Breast epithelium (tissue), 4 donors: ENCODE data around the gene ZCCHC18. TPM values are rescaled to one million over a fixed set of nuclear protein-coding genes. Genes with fewer than 3 reads are reported as not detected.
"Not testable (repeated sequence)": the region's sequence is repeated elsewhere in the genome, so short reads cannot be mapped to it uniquely, and the experiment has no call there.

Experiments
- DNase-seq, 2 donors: peaks; one replicate each; pipeline ENCODE4 v3.0.0-alpha.2; 2019; ENCODE audit warnings: low spot score in 2 of 2
- H3K27ac ChIP-seq, 2 donors: fragments of 200-600 bp; sonication (generic) in 1 of 2; one replicate each; pipeline ENCODE4 v1.5.1; 2016 to 2019; ENCODE audit warnings: mild to moderate bottlenecking in 1 of 2
- H3K27me3 ChIP-seq, 2 donors: fragments of 200-600 bp; sonication (generic) in 1 of 2; one replicate each; pipeline versions ENCODE4 v1.5.1 to v1.6.0; 2017 to 2019; ENCODE audit warnings: control low read depth in 1 of 2, mild to moderate bottlenecking in 1 of 2
- H3K36me3 ChIP-seq: fragments of 200-600 bp; one replicate; pipeline ENCODE4 v1.5.1; 2019
- H3K4me1 ChIP-seq, 2 donors: fragments of 200-600 bp; sonication (generic); one replicate each; pipeline ENCODE4 v1.5.1; 2016 to 2019; ENCODE audit warnings: control low read depth in 1 of 2
- H3K4me3 ChIP-seq, 3 donors: fragments of 200-600 bp; sonication (generic); 1 replicate in 2 of 3; 2 replicates in 1 of 3; pipeline ENCODE4 v1.5.1; 2016 to 2019; ENCODE audit warnings: mild to moderate bottlenecking in 3 of 3, moderate library complexity in 2 of 3
- H3K9me3 ChIP-seq, 2 donors: fragments of 200-600 bp; sonication (generic) in 1 of 2; one replicate each; pipeline ENCODE4 v1.5.1; 2016 to 2019; ENCODE audit warnings: control low read depth in 1 of 2
- POLR2A ChIP-seq: fragments of 450-650 bp; IDR thresholded peaks from one replicate; pipeline ENCODE4 v1.6.1; 2016; ENCODE audit warnings: antibody characterized with exemption, mild to moderate bottlenecking, moderate library complexity
- POLR2AphosphoS5 ChIP-seq, 3 donors: sonication (generic); formaldehyde crosslinking; IDR thresholded peaks; one replicate each; pipeline ENCODE4 v1.6.1; 2017; ENCODE audit warnings: antibody characterized with exemption in 3 of 3
- intact Hi-C: fragments of 100-400 bp; cut with DNase I; formaldehyde crosslinking; loops from one replicate; pipeline ENCODE4 v1.15.1; 2023; ENCODE audit warnings: low total_unique reads
- total RNA-seq, 3 donors: library from RNA; depleted of rRNA; stranded (reverse); fragments of >200 nt; gene quantifications; one replicate each; pipeline ENCODE4 v1.1.0, GENCODE V29; 2016
- TF ChIP-seq, protein P1 (sequence below), 3 donors: fragments of 450-650 bp; IDR thresholded peaks; one replicate each; pipeline ENCODE4 v1.5.1; 2016 to 2017; ENCODE audit warnings: antibody characterized with exemption in 3 of 3, mild to moderate bottlenecking in 3 of 3, moderate library complexity in 3 of 3

Gene ZCCHC18
- total RNA-seq: 1 to 10 TPM in 2 of 3 donors, under 1 TPM in 1; 0.59 to 5.2 (median 1.1) TPM

- TF ChIP-seq POLR2AphosphoS5 (IDR thresholded peaks at IDR 0.05): no peak
- TF ChIP-seq POLR2A: no peak
- TF ChIP-seq, protein P1, sequence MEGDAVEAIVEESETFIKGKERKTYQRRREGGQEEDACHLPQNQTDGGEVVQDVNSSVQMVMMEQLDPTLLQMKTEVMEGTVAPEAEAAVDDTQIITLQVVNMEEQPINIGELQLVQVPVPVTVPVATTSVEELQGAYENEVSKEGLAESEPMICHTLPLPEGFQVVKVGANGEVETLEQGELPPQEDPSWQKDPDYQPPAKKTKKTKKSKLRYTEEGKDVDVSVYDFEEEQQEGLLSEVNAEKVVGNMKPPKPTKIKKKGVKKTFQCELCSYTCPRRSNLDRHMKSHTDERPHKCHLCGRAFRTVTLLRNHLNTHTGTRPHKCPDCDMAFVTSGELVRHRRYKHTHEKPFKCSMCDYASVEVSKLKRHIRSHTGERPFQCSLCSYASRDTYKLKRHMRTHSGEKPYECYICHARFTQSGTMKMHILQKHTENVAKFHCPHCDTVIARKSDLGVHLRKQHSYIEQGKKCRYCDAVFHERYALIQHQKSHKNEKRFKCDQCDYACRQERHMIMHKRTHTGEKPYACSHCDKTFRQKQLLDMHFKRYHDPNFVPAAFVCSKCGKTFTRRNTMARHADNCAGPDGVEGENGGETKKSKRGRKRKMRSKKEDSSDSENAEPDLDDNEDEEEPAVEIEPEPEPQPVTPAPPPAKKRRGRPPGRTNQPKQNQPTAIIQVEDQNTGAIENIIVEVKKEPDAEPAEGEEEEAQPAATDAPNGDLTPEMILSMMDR (IDR thresholded peaks at IDR 0.05): no peak
- Histone ChIP-seq H3K4me3 (peak within 1 kb of the TSS; percentile 49 to 64 (median 56)), H3K27me3 (peaks cover 0 to 71% of the 10 kb centered on the region in 2 donors), H3K36me3 (no peaks in the 10 kb centered on the region), H3K4me1 (no peaks in the 10 kb centered on the region), H3K9me3 (no peaks in the 10 kb centered on the region), H3K27ac (peak within 1 kb of the TSS; percentile 36 to 42)
- intact Hi-C loops: no loop called here
- DNase-seq: peak in 1 of 2 donors; percentile 18
Observed at GRCh38 chrX:104112326-104112951, at the start of gene ZCCHC18. Gene ZCCHC18, plus strand, starts transcription at chrX:104112523. Its CDS starts 1,589 bp downstream, at chrX:104114112.

DNA sequence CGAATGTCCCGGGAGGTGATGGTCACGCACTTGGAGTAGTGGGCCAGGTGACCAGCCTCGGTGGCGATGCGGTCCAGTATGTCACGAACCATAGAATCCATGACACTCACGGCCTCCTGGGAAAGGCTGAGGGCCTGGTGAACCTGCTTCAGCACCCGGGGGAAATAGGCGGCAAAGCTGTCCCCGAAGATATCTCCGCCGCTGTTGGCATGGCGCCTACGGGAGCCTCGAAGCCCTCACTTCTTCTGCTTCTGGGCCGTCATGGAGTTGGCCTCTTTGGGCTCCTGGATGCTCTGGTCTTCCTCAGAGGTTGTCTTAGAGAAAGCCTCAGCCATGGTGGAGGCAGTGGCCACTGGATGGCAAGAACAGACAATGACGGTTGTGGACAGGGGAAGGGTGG lies 49.7 kb upstream of the ZCCHC18 start:
- H3K27me3 ChIP-seq, H3K4me3 ChIP-seq, H3K9me3 ChIP-seq, DNase-seq, H3K36me3 ChIP-seq, H3K27ac ChIP-seq, intact Hi-C loops, H3K4me1 ChIP-seq: not testable (repeated sequence)

DNA sequence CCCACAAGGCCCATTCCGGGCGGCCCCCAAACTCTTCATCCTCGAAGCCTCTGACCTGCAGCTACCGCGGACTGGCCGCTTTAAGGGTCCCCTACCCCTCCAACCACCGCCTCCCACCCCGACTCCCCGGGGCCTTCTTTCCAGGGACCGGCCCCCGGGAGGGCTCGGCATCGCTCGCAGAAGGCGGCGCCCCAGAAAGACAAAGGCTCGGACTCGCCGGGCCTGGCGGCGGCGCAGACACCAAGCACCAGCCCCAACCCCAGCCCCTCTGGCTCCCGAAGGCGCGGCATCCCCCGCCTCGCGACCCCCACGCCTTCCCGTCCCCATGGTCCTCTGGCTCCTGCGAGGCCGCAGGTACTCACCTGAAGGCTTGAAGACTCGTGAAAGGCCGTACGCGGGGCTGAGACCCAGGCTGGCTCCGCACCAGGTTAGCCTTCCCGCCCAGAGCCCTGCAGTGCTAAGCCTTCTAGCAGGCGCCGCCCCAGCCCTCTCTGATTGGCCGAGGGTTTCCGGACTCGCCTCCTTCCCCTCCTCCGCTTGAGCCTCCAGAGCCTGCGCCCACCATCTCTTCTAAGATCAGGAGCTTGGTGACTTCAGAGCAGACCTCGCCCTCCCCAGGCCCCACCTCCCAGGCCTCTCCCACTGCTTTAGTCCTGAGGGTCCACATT lies 36.4 kb upstream of the ZCCHC18 start, which contains the start of gene TMSB15C:
TMSB15C (minus strand) TSS at position 459 of the 668 bp plus-strand sequence.
- H3K4me3 ChIP-seq, H3K9me3 ChIP-seq, H3K27me3 ChIP-seq, H3K27ac ChIP-seq, DNase-seq, intact Hi-C loops, H3K36me3 ChIP-seq, H3K4me1 ChIP-seq: not testable (repeated sequence)

DNA sequence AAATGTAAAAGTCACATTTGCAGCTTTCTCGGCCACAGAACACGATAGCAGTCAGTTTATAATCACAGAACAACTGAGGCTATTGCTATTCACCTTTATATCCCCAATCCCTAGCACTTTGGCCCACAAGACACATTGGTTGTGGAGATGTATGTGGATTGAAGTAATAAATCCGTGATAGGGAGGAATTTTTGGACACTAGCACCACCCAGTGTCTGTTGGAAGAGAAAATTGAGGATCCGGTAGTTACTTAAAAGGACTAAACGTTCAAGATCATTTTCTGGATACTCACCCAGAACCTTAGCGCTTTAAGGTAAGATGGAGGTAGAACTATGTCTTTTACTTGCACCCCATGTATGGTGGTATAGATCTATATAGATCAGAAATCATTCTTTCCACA lies 34.5 kb upstream of the ZCCHC18 start:
- H3K4me1 ChIP-seq, H3K27ac ChIP-seq, intact Hi-C loops, DNase-seq, H3K4me3 ChIP-seq, H3K9me3 ChIP-seq, H3K36me3 ChIP-seq, H3K27me3 ChIP-seq: not testable (repeated sequence)

GRCh38 chrX:104084063-104084462 lies 28.3 kb upstream of the ZCCHC18 start:
- no peak for DNase-seq
- H3K4me3 ChIP-seq: no peak overlapping the region
- H3K27ac ChIP-seq: no peak overlapping the region
- peaks cover 0 to 7% of the 10 kb centered on the region in 2 donors for H3K9me3 ChIP-seq
- H3K36me3 ChIP-seq: no peaks in the 10 kb centered on the region
- H3K4me1 ChIP-seq: no peaks in the 10 kb centered on the region
- intact Hi-C loops: no loop called here
- peaks cover 0 to 46% of the 10 kb centered on the region in 2 donors for H3K27me3 ChIP-seq
- TF ChIP-seq, protein P1 (IDR thresholded peaks at IDR 0.05): no peak
- TF ChIP-seq POLR2A (no peak), POLR2AphosphoS5 (IDR thresholded peaks at IDR 0.05) (no peak)

- Histone ChIP-seq H3K4me1 (no peaks in the 10 kb centered on the region), H3K36me3 (no peaks in the 10 kb centered on the region), H3K27ac (no peak overlapping the region), H3K9me3 (peaks cover 0 to 7% of the 10 kb centered on the region in 2 donors), H3K27me3 (peaks cover 0 to 52% of the 10 kb centered on the region in 2 donors), H3K4me3 (no peak overlapping the region)
- intact Hi-C loops: no loop called here
- TF ChIP-seq, protein P1 (IDR thresholded peaks at IDR 0.05): no peak
- TF ChIP-seq POLR2A (no peak), POLR2AphosphoS5 (IDR thresholded peaks at IDR 0.05) (no peak)
- no peak for DNase-seq
Observed at GRCh38 chrX:104084534-104085277, 27.6 kb upstream of the ZCCHC18 start.
